Mucosa of descending colon (tissue), 3 donors: ENCODE data around the gene C18orf63. TPM values are rescaled to one million over a fixed set of nuclear protein-coding genes. Genes with fewer than 3 reads are reported as not detected.
A peak's percentile ranks its signal among the peaks of the same experiment; 100 is the strongest.

Experiments used
- ATAC-seq: fragments of 200-7000 bp; cut with Tn5 transposase; one replicate; pipeline ENCODE4 v1.9.1; 2020; ENCODE audit warnings: mild to moderate bottlenecking, moderate library complexity
- DNase-seq, 3 donors: peaks; one replicate each; pipeline ENCODE4 v3.0.0-alpha.2; 2020
- H3K36me3 ChIP-seq: fragments of 200-600 bp; one replicate; pipeline ENCODE4 v1.8.0; 2021; ENCODE audit warnings: low read depth, mild to moderate bottlenecking
- H3K4me1 ChIP-seq: fragments of 200-600 bp; one replicate; pipeline ENCODE4 v1.8.0; 2021; ENCODE audit warnings: low read depth, mild to moderate bottlenecking
- H3K4me3 ChIP-seq: fragments of 200-600 bp; one replicate; pipeline ENCODE4 v1.8.0; 2021; ENCODE audit warnings: mild to moderate bottlenecking
- H3K9me3 ChIP-seq: fragments of 200-600 bp; one replicate; pipeline ENCODE4 v1.8.0; 2021; ENCODE audit warnings: mild to moderate bottlenecking
- intact Hi-C, 2 donors: fragments of 100-400 bp; cut with DNase I in 1 of 2; cut with micrococcal nuclease in 1 of 2; formaldehyde crosslinking; loops; one replicate each; pipeline versions ENCODE4 v1.11.0 to v1.11.1; 2022; cut with DNase I, micrococcal nuclease
- long read RNA-seq, 2 donors: library from polyadenylated mRNA; unstranded; transcript quantifications; one replicate each; pipeline ENCODE4 v2.0.0, GENCODE V29; 2019 to 2021
- total RNA-seq, 3 donors: library from RNA; stranded (reverse); fragmentation: NEBNext Ultra II Directional in 2 of 3; extraction: Animal tissue kit (Norgen Biotek cat#: 25700) in 2 of 3; gene quantifications; one replicate each; pipeline versions ENCODE4 v1.2.1 to v1.2.4, GENCODE V29; 2021 to 2023
- TF ChIP-seq, protein P1 (sequence below): fragments of 200-600 bp; IDR thresholded peaks from one replicate; pipeline ENCODE4 v1.8.0; 2022; ENCODE audit warnings: antibody characterized with exemption, mild to moderate bottlenecking
- donor health status: DM: no; HTN: no; CAD: no; lungs with moderate emphysema.
- donor health status: DM: no; HTN: no; CAD: no.
- donor health status: DM: no; HTN: yes; CAD: no.

The C18orf63 gene
- total RNA-seq, result not detected
- long read RNA-seq, donor 1, result 0 reads
- long read RNA-seq, donor 2, result 0 reads

DNA sequence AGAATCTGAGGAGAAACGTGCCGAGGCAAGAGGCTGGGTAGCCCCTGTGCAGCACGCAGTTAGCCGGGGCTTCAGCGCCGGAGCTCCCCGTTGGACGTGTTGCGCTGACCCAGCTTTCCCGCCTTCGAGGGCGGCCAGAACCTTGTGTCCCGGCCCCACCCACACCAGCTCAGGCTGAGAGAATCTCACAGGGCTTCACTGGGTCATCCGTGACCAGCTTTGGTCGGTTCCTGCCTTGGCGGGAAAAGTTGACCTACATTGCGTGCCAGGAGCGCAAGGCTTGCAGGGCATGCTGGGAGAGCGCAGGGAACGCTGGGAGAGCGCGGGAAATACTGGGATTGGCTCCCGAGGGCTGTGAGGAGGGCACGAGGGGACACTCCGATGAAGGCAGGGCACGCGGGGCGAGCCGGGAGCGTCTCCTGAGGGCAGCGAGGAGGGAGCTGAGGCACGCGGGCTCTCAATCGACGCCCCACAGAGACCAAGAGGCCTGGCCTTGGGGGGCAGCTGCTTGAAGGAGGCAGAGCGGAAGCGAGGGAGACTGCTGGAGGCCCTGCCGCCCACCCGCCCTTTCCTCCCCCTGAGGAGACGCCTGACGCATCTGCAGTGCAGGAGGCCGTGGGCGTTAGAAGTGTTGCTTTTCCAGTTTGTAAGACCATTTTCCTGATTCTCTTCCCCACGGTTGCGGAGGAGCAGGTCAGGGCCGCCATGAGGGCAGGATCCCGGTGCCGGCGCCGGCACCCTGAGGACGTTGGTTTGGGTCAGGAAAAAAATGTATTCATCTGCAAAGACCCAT is at the start of gene C18orf63:
Gene C18orf63, plus strand, starts transcription at position 376 of the 793 bp plus-strand sequence. CDS start 2,027 bp downstream, outside the sequence.
- TF ChIP-seq, protein P1, sequence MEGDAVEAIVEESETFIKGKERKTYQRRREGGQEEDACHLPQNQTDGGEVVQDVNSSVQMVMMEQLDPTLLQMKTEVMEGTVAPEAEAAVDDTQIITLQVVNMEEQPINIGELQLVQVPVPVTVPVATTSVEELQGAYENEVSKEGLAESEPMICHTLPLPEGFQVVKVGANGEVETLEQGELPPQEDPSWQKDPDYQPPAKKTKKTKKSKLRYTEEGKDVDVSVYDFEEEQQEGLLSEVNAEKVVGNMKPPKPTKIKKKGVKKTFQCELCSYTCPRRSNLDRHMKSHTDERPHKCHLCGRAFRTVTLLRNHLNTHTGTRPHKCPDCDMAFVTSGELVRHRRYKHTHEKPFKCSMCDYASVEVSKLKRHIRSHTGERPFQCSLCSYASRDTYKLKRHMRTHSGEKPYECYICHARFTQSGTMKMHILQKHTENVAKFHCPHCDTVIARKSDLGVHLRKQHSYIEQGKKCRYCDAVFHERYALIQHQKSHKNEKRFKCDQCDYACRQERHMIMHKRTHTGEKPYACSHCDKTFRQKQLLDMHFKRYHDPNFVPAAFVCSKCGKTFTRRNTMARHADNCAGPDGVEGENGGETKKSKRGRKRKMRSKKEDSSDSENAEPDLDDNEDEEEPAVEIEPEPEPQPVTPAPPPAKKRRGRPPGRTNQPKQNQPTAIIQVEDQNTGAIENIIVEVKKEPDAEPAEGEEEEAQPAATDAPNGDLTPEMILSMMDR, result no peak
- H3K4me3 ChIP-seq, result no peak within 1 kb of the TSS
- H3K9me3 ChIP-seq, result no peaks in the 10 kb centered on the region
- no peaks in the 10 kb centered on the region for H3K4me1 ChIP-seq
- intact Hi-C loops, result no loop called here
- DNase-seq (no peak), ATAC-seq (no peak)
- H3K36me3 ChIP-seq, result no peaks in the 10 kb centered on the region

DNA sequence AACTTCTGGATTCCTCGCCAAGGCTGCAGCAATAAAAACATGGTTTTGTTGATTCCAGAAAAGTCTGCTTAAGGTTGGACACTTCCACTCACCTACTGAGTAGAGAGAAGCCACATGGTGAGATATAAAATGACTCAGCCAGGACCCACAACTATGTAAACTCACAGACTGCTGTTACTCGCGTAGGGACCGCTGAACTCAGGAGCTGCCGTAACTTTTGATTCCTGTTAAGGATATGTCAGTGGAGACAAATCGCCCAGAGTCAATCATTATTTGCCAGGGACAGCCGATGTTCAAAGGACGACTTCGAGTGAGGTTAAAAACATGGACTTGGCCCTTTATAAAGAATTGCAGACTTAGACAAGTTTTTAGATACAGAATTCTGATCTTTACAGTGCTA is 49.5 kb upstream of the C18orf63 start:
- no peak overlapping the region for H3K4me3 ChIP-seq
- H3K4me1 ChIP-seq, result peaks cover 7% of the 10 kb centered on the region
- intact Hi-C loops, result no loop called here
- DNase-seq, result no peak
- TF ChIP-seq, protein P1, result no peak
- H3K36me3 ChIP-seq, result no peaks in the 10 kb centered on the region
- no peak for ATAC-seq
- no peaks in the 10 kb centered on the region for H3K9me3 ChIP-seq

DNA sequence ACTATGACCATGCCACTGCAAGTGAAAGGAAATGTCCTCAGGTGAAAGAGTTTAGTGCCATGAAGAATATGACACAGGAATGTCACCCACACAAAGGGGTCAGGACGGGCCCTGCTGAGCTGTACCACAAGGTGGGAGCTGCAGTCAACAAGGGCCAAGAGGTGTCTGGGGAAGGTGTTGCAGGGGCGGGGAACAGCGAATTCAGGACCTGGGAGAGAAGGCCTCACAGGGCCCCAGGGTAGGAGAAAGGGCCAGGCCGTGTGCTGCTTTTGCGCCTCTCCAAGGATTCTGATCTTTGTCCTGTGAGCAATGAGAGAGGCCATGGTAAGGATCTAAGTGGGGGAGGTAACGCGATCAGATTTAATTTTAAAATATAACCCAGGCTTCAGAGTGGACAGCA is 47.5 kb upstream of the C18orf63 start:
- Histone ChIP-seq H3K4me1 (peaks cover 7% of the 10 kb centered on the region), H3K4me3 (no peak overlapping the region), H3K9me3 (no peaks in the 10 kb centered on the region), H3K36me3 (no peaks in the 10 kb centered on the region)
- TF ChIP-seq, protein P1, result no peak
- ATAC-seq (no peak), DNase-seq (no peak)
- intact Hi-C loops, result no loop called here

DNA sequence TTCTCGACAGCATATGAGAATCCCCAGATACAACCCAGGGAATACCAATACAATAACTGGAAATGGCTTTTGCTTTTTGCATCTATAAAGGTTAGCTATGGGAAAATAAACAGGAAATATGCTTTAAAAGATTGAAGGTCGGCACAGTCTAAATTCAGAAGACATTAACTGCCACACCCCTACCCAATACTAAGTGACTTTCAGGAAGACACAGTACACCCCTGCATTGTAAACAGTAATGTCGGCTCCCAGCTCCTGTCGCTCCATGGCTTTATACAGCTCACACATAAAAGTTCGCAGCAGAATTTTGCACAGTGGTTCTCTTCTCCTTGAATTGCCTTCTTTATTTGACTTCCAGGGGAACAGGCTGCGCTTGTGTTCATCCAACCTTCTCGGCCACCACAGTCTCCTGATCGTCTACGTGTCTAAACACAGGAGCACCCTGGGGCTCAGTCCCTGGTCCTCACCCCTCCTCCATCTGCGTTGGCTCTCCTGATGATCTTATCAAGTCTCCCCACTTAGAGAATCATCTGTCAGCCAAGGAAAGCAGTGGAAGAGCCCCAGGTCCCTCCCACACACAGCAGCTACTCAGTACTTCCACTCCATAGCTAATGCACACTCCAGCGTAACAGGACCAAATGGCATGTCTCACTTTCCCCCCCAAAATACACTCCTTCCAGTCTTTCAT is 46.6 kb upstream of the C18orf63 start:
- DNase-seq, result no peak
- Histone ChIP-seq H3K4me3 (no peak overlapping the region), H3K9me3 (no peaks in the 10 kb centered on the region), H3K36me3 (no peaks in the 10 kb centered on the region), H3K4me1 (peaks cover 7% of the 10 kb centered on the region)
- TF ChIP-seq, protein P1, result no peak
- ATAC-seq, result peak; percentile 25
- intact Hi-C loops, result no loop called here

DNA sequence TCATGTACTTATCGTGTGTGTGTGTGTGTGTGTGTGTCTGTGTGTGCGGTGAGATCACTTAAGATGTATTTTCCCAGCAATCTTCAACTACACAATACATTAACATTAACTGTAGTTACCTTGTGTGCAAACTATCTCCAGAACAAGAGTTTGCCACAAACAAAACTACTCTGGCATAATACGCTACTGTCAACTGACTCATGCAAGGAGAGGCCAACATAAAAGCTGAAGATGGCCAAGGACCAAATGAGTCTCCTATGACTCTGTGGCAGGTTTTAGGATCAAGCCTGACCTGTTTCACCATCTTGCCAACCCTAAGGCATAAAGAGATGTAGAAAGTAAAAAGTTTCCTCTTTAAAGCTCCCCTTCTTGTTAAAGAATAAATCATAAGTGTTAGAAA is 44.0 kb upstream of the C18orf63 start:
- ATAC-seq, result no peak
- Histone ChIP-seq H3K4me3 (no peak overlapping the region), H3K9me3 (no peaks in the 10 kb centered on the region), H3K36me3 (no peaks in the 10 kb centered on the region), H3K4me1 (peaks cover 7% of the 10 kb centered on the region)
- TF ChIP-seq, protein P1, result no peak
- intact Hi-C loops, result no loop called here
- DNase-seq, result no peak
